Measurements from ENCODE around the gene AMHR2.
"Not testable (repeated sequence)": the region's sequence is repeated elsewhere in the genome, so short reads cannot be mapped to it uniquely, and the experiment has no call there.

Gene AMHR2

GRCh38 chr12:53423597-53423996 lies at the start of gene AMHR2:
Gene AMHR2, plus strand, starts transcription at chr12:53423855. Its CDS starts 80 bp downstream, at chr12:53423935.
- no peak for DNase-seq

GRCh38 chr12:53374277-53374676 lies 49.4 kb upstream of the AMHR2 start:
- DNase-seq: not testable (repeated sequence)

GRCh38 chr12:53376747-53377146 lies 46.9 kb upstream of the AMHR2 start:
- DNase-seq: no peak

- no peak for DNase-seq
Observed at GRCh38 chr12:53378222-53378621, 45.4 kb upstream of the AMHR2 start.

- no peak for DNase-seq
Observed at GRCh38 chr12:53378724-53379388, 44.8 kb upstream of the AMHR2 start.

GRCh38 chr12:53379389-53380103 lies 44.1 kb upstream of the AMHR2 start:
- DNase-seq: peak; percentile 100

GRCh38 chr12:53380104-53380793 lies 43.4 kb upstream of the AMHR2 start, which contains the start of gene SP1:
Gene SP1, plus strand, starts transcription at chr12:53380176. Its CDS starts 116 bp downstream, at chr12:53380292.
- peak; percentile 52 for DNase-seq

GRCh38 chr12:53380794-53381730 lies 42.6 kb upstream of the AMHR2 start:
- no peak for DNase-seq

GRCh38 chr12:53381731-53382630 lies 41.7 kb upstream of the AMHR2 start:
- DNase-seq: no peak

GRCh38 chr12:53383258-53383657 lies 40.4 kb upstream of the AMHR2 start:
- no peak for DNase-seq

GRCh38 chr12:53386381-53386780 lies 37.3 kb upstream of the AMHR2 start:
- not testable (repeated sequence) for DNase-seq

GRCh38 chr12:53388932-53389331 lies 34.7 kb upstream of the AMHR2 start:
- no peak for DNase-seq

GRCh38 chr12:53389702-53390101 lies 34.0 kb upstream of the AMHR2 start:
- no peak for DNase-seq

GRCh38 chr12:53391724-53392123 lies 31.9 kb upstream of the AMHR2 start:
- DNase-seq: no peak

GRCh38 chr12:53399896-53400295 lies 23.8 kb upstream of the AMHR2 start:
- DNase-seq: no peak

GRCh38 chr12:53402351-53402750 lies 21.3 kb upstream of the AMHR2 start:
- DNase-seq: not testable (repeated sequence)

- no peak for DNase-seq
Observed at GRCh38 chr12:53402871-53403270, 20.8 kb upstream of the AMHR2 start.

- DNase-seq: no peak
Observed at GRCh38 chr12:53410951-53411350, 12.7 kb upstream of the AMHR2 start.

GRCh38 chr12:53413485-53414204 lies 10.0 kb upstream of the AMHR2 start:
- DNase-seq: no peak

- DNase-seq: no peak
Observed at GRCh38 chr12:53414756-53415417, 8.8 kb upstream of the AMHR2 start.
